ENCODE measurements around the gene CAMTA1.
A peak's percentile ranks its signal among the peaks of the same experiment; 100 is the strongest.

DNA sequence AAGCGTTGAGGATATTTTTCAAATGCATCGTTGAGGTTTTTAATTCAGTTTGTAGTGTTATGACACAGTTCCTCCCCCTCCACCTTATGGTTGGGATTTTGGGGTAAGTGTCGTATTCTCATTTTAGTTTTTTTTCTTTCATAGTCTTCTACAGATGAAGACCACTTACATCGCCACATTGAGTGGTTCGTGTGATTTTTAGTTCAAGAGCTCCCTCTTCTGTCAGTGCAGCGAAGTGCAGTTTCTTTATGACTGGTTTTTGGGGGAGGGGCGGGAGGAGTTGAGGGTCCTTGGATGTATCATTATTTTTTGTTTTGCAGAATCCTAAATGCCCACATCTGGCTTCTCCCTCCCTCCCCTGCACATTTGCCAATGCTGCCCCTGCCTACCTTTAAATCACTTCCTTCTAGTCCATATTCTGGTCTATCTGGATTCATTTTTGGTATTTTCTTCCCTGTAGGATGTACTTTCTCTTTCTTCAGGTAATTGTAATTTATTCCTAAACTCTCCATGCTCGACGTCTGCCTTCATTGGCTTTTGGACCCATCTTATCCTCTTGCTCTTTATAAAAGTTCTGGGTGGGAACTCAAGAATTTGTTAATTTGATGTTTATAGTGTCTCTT is 433.1 kb downstream of the CAMTA1 start:
- TF ChIP-seq CTCF (IDR thresholded peaks at IDR 0.05) = peak in 3 of 4 experiments; percentile 54 to 72 (median 62)
- no peak for TF ChIP-seq POLR2A (IDR thresholded peaks at IDR 0.05)

Measured in prostate gland (tissue), 2 donors.